IMR-90 (cell line): ENCODE results near the gene PFKFB1. TPM values are rescaled to one million over a fixed set of nuclear protein-coding genes. Genes with fewer than 3 reads are reported as not detected.

Source experiments
- ATAC-seq: fragments of 200-7000 bp; cut with Tn5 transposase; 2 replicates; pipeline ENCODE4 v1.9.1; 2020; ENCODE audit warnings: low read depth, mild to moderate bottlenecking, moderate library complexity
- BruUV-seq: library from RNA; stranded (reverse); fragments of 400-500 nt; replicated peaks from 2 replicates; lab custom pipeline; 2021; lab: Mats Ljungman, UMichigan
- CTCF ChIA-PET: fragments of 300-600 bp; formaldehyde crosslinking; extraction: SDS; loops from one replicate; lab custom pipeline; 2021; ENCODE audit warnings: antibody characterized with exemption; lab: Yijun Ruan, JAX
- POLR2A ChIA-PET: fragments of 300-600 bp; sonication (Branson Sonifier 250); formaldehyde crosslinking; loops from one replicate; lab custom pipeline; 2022; ENCODE audit warnings: antibody characterized with exemption; ENCODE audit not compliant: unreplicated experiment; lab: Charles Lee
- DNase-seq: peaks from one replicate; pipeline ENCODE4 v3.0.0; 2013
- H2AFZ ChIP-seq: replicated peaks from 2 replicates; pipeline ENCODE3; 2013; ENCODE audit warnings: low read length, mild to moderate bottlenecking; ENCODE audit not compliant: poor library complexity
- H2AK5ac ChIP-seq: 2 replicates; pipeline ENCODE4 v1.6.1; 2013; ENCODE audit warnings: low read depth, low read length, inconsistent platforms
- H2AK9ac ChIP-seq: replicated peaks from 2 replicates; pipeline ENCODE3; 2013; ENCODE audit warnings: mild to moderate bottlenecking, low read depth, low read length, moderate library complexity; ENCODE audit not compliant: poor library complexity
- H2BK120ac ChIP-seq: 2 replicates; pipeline ENCODE4 v1.6.1; 2013; ENCODE audit warnings: low read depth, low read length, inconsistent platforms
- H2BK15ac ChIP-seq: 3 replicates; pipeline ENCODE4 v1.6.1; 2013; ENCODE audit warnings: low read depth, low read length, inconsistent platforms
- H2BK20ac ChIP-seq: 2 replicates; pipeline ENCODE4 v1.6.1; 2013; ENCODE audit warnings: low read depth, mild to moderate bottlenecking, inconsistent platforms, low read length, moderate library complexity
- H2BK5ac ChIP-seq: 2 replicates; pipeline ENCODE4 v1.6.1; 2013; ENCODE audit warnings: mild to moderate bottlenecking, low read depth, low read length, inconsistent platforms; ENCODE audit not compliant: poor library complexity, severe bottlenecking
- H3K14ac ChIP-seq: replicated peaks from 2 replicates; pipeline ENCODE4 v1.6.1; 2013; ENCODE audit warnings: low read depth, low read length, inconsistent platforms
- H3K18ac ChIP-seq: 2 replicates; pipeline ENCODE4 v1.6.1; 2013; ENCODE audit warnings: low read depth, low read length, control low read depth
- H3K23ac ChIP-seq: 2 replicates; pipeline ENCODE4 v1.6.1; 2013; ENCODE audit warnings: low read depth, low read length, inconsistent platforms
- H3K27ac ChIP-seq: 2 replicates; pipeline ENCODE4 v1.5.1; 2013; ENCODE audit warnings: mild to moderate bottlenecking, control low read depth, low read length; ENCODE audit not compliant: insufficient read depth
- H3K27me3 ChIP-seq: 2 replicates; pipeline ENCODE4 v1.6.1; 2013; ENCODE audit warnings: low read length; ENCODE audit not compliant: control insufficient read depth, insufficient read depth
- H3K36me3 ChIP-seq: 2 replicates; pipeline ENCODE4 v1.6.1; 2013; ENCODE audit warnings: low read length, mixed read lengths; ENCODE audit not compliant: control insufficient read depth, insufficient read depth
- H3K4ac ChIP-seq: 2 replicates; pipeline ENCODE4 v1.6.1; 2013; ENCODE audit warnings: low read depth, low read length, inconsistent platforms
- H3K4me1 ChIP-seq: 2 replicates; pipeline ENCODE4 v1.6.1; 2013; ENCODE audit warnings: low read length, mixed read lengths; ENCODE audit not compliant: control insufficient read depth, insufficient read depth
- H3K4me2 ChIP-seq: 2 replicates; pipeline ENCODE4 v1.6.1; 2013; ENCODE audit warnings: low read depth, mild to moderate bottlenecking, control low read depth, low read length, moderate library complexity
- H3K4me3 ChIP-seq: 2 replicates; pipeline ENCODE4 v1.5.1; 2013; ENCODE audit warnings: low read depth, mild to moderate bottlenecking, control low read depth, low read length, moderate library complexity; ENCODE audit not compliant: insufficient read depth
- H3K56ac ChIP-seq: 2 replicates; pipeline ENCODE4 v1.6.1; 2013; ENCODE audit warnings: low read length, inconsistent platforms; ENCODE audit not compliant: insufficient read depth; ENCODE audit errors: extremely low read depth
- H3K79me1 ChIP-seq, 2 experiments: 2 replicates each; pipeline ENCODE4 v1.6.1; 2013; ENCODE audit warnings: low read length in 2 of 2, inconsistent platforms in 1 of 2, low read depth in 1 of 2
- H3K9ac ChIP-seq: 2 replicates; pipeline ENCODE4 v1.6.1; 2013; ENCODE audit warnings: low read depth, low read length, control low read depth
- H3K9me1 ChIP-seq: 2 replicates; pipeline ENCODE4 v1.6.1; 2013; ENCODE audit warnings: low read length, inconsistent platforms; ENCODE audit not compliant: insufficient read depth
- H3K9me3 ChIP-seq: 2 replicates; pipeline ENCODE4 v1.6.1; 2013; ENCODE audit warnings: low read length; ENCODE audit not compliant: control insufficient read depth, insufficient read depth
- H4K20me1 ChIP-seq: 2 replicates; pipeline ENCODE4 v1.6.1; 2013; ENCODE audit warnings: low read length, inconsistent platforms; ENCODE audit not compliant: insufficient read depth
- H4K5ac ChIP-seq: 2 replicates; pipeline ENCODE4 v1.6.1; 2013; ENCODE audit warnings: mild to moderate bottlenecking, low read depth, low read length, control low read depth
- H4K8ac ChIP-seq, 2 experiments: 2 replicates each; pipeline ENCODE4 v1.6.1; 2013; ENCODE audit warnings: low read depth in 2 of 2, low read length in 2 of 2, control low read depth in 1 of 2, inconsistent platforms in 1 of 2
- H4K91ac ChIP-seq: 2 replicates; pipeline ENCODE4 v1.6.1; 2013; ENCODE audit warnings: low read depth, low read length, inconsistent platforms; ENCODE audit not compliant: insufficient read depth
- BHLHE40 ChIP-seq: fragments of 150-350 bp; IDR thresholded peaks from 2 replicates; pipeline ENCODE4 v1.6.1; 2016; ENCODE audit warnings: mild to moderate bottlenecking, low read depth, low read length
- CEBPB ChIP-seq: IDR thresholded peaks from 2 replicates; pipeline ENCODE4 v1.6.1; 2012; ENCODE audit warnings: low read depth, low read length, improper control_type of control experiment
- ELK1 ChIP-seq: fragments of 150-350 bp; IDR thresholded peaks from 2 replicates; pipeline ENCODE4 v1.6.1; 2016; ENCODE audit warnings: low read depth, mild to moderate bottlenecking, low read length, moderate library complexity, borderline replicate concordance
- FOS ChIP-seq: fragments of 150-350 bp; IDR thresholded peaks from 2 replicates; pipeline ENCODE4 v1.6.1; 2016; ENCODE audit warnings: low read depth, low read length
- MAFK ChIP-seq: IDR thresholded peaks from 2 replicates; pipeline ENCODE4 v1.6.1; 2012; ENCODE audit warnings: low read depth, low read length, improper control_type of control experiment
- MAZ ChIP-seq: IDR thresholded peaks from 2 replicates; pipeline ENCODE4 v1.6.1; 2012; ENCODE audit warnings: low read depth, mild to moderate bottlenecking, low read length, improper control_type of control experiment, moderate library complexity, borderline replicate concordance
- MXI1 ChIP-seq: IDR thresholded peaks from 2 replicates; pipeline ENCODE4 v1.6.1; 2012; ENCODE audit warnings: low read depth, mild to moderate bottlenecking, low read length, moderate library complexity, borderline replicate concordance
- NFE2L2 ChIP-seq: fragments of 150-350 bp; IDR thresholded peaks from 2 replicates; pipeline ENCODE4 v1.6.1; 2016; ENCODE audit warnings: low read depth, mild to moderate bottlenecking, low read length
- POLR2A ChIP-seq: IDR thresholded peaks from 2 replicates; pipeline ENCODE4 v1.6.1; 2012; ENCODE audit warnings: mild to moderate bottlenecking, low read depth, low read length
- RCOR1 ChIP-seq: IDR thresholded peaks from 2 replicates; pipeline ENCODE4 v1.6.1; 2012; ENCODE audit warnings: mild to moderate bottlenecking, low read length, improper control_type of control experiment; ENCODE audit not compliant: insufficient replicate concordance
- USF2 ChIP-seq: fragments of 150-350 bp; IDR thresholded peaks from 2 replicates; pipeline ENCODE4 v1.6.1; 2017; ENCODE audit warnings: mild to moderate bottlenecking, antibody characterized with exemption, low read length, low read depth
- WGBS, 2 experiments: methylation state at CpG; one replicate each; pipeline versions ENCODE4 v1.1.5 to v1.1.7; 2013; ENCODE audit warnings: missing lambda C conversion rate in 2 of 2; ENCODE audit not compliant: insufficient read length in 1 of 2; ENCODE audit errors: extremely low coverage in 2 of 2; 5-methylcytosine and 5-hydroxymethylcytosine counted together
- dilution Hi-C: fragments of 300-500 bp; cut with HindIII; formaldehyde crosslinking; loops from one replicate; pipeline ENCODE4 v1.14.3; 2018; ENCODE audit warnings: low sequenced_read_pairs; ENCODE audit not compliant: unreplicated experiment
- in situ Hi-C: fragments of 300-500 bp; cut with MboI; formaldehyde crosslinking; loops from 3 replicates; pipeline ENCODE4 v1.14.3; 2019; ENCODE audit warnings: low sequenced_read_pairs, inconsistent platforms, mixed read lengths
- intact Hi-C: fragments of 100-400 bp; cut with micrococcal nuclease; formaldehyde crosslinking; loops from 2 replicates; pipeline ENCODE4 v1.10.0; 2022
- polyA plus RNA-seq, 3 experiments: library from polyadenylated mRNA; depleted of rRNA; stranded (reverse); fragments of >200 nt; gene quantifications; 2 replicates each; pipeline ENCODE4 v1.2.3, GENCODE V29; 2012; ENCODE audit warnings: low replicate concordance in 1 of 3
- total RNA-seq: library from RNA; depleted of rRNA; stranded (reverse); fragments of >200 nt; gene quantifications from 2 replicates; pipeline ENCODE4 v1.2.3, GENCODE V29; 2012

The PFKFB1 gene
- total and polyA plus RNA-seq, 2 of the 4 experiments (the other 2 are of a cell fraction): under 0.01 to 0.15 TPM

DNA sequence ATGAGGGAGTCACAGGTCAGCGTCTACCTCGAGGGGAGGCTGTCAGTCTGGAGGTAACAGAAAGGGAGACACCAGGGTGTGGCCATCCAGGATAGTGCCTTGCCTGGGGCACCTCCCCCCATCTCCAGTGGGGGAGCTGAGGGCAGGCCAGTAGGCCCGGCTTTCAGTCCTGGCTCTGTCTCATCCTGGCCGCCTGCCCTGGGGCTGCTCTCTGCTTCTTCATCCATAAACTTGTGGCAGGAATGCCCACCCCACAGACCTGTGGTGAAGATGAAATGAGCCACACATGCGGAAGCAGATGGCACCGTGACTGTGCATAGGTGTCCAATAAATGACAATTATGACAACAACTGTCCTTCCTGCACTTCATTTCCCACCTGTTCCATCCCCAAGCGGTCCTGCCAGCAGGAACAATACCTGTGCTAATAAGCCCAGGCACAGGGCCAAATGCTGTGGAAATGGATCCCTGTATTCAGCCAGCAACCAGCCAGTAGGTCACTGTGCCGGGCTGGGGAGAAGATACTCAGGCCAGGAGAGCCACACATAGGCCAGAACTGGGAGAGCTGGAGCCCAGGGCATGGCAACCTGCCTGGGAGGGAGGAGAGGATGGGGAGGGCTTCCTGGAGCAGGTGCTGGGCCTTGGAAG, 43.1 kb downstream of the PFKFB1 start:
- no peak overlapping the region for H3K18ac ChIP-seq
- dilution Hi-C loops: no loop called here
- TF ChIP-seq USF2 (no peak), MAFK (no peak), MAZ (no peak), NFE2L2 (no peak), CEBPB (no peak), ELK1 (no peak), BHLHE40 (no peak), MXI1 (no peak), FOS (no peak), POLR2A (no peak), RCOR1 (no peak)

More for the DNA sequence above, 43.1 kb downstream of the PFKFB1 start:
- Histone ChIP-seq H3K79me1 (no peaks in the 10 kb centered on the region), H3K4ac (no peak overlapping the region), H2AFZ (no peak overlapping the region), H3K4me1 (no peaks in the 10 kb centered on the region), H3K14ac (no peak overlapping the region), H4K8ac (no peak overlapping the region), H2BK15ac (no peak overlapping the region), H3K9me3 (no peaks in the 10 kb centered on the region), H3K4me2 (no peak overlapping the region), H3K27ac (no peak overlapping the region), H3K4me3 (no peak overlapping the region), H3K23ac (no peak overlapping the region), H2BK5ac (no peak overlapping the region), H4K20me1 (no peaks in the 10 kb centered on the region), H4K5ac (no peak overlapping the region), H2BK20ac (no peak overlapping the region), H2BK120ac (no peak overlapping the region), H3K56ac (no peak overlapping the region), H3K27me3 (peaks cover 2% of the 10 kb centered on the region; the same call in 1 of the 2 replicates), H2AK5ac (no peak overlapping the region), H3K36me3 (no peaks in the 10 kb centered on the region), H3K9me1 (no peaks in the 10 kb centered on the region), H4K91ac (no peak overlapping the region), H3K9ac (no peak overlapping the region), H2AK9ac (no peak overlapping the region)
- in situ Hi-C loops (loop anchor here (10.0 kb wide), 2 partner anchors 56 to 64 kb away; no protein-coding TSS in a partner anchor), intact Hi-C loops (no loop called here)
- BruUV-seq: no TSS peak
- WGBS, 2 experiments: no CpG with 5 or more reads among the region's 8 CpGs
- DNase-seq (no peak), ATAC-seq (no peak)
- CTCF ChIA-PET: no interaction called here
- POLR2A ChIA-PET: no interaction called here
